Testis (tissue), 3 donors: Measurements from ENCODE around the gene HAPLN2. TPM values are rescaled to one million over a fixed set of nuclear protein-coding genes. Genes with fewer than 3 reads are reported as not detected.

Source experiments
- DNase-seq: peaks from one replicate; pipeline ENCODE4 v3.0.0-alpha.2; 2019
- H3K27ac ChIP-seq, 2 donors: fragments of 200-600 bp; sonication (generic); one replicate each; pipeline ENCODE4 v1.5.1; 2019
- H3K27me3 ChIP-seq: fragments of 200-600 bp; sonication (generic); one replicate; pipeline ENCODE4 v1.5.1; 2019
- H3K36me3 ChIP-seq: fragments of 200-600 bp; sonication (generic); one replicate; pipeline ENCODE4 v1.5.1; 2017; ENCODE audit warnings: low read depth; ENCODE audit errors: missing control alignments
- H3K4me1 ChIP-seq: fragments of 200-600 bp; sonication (generic); one replicate; pipeline ENCODE4 v1.5.1; 2019
- H3K4me3 ChIP-seq, 2 donors: fragments of 200-600 bp; sonication (generic); one replicate each; pipeline ENCODE4 v1.5.1; 2017 to 2019
- H3K9me3 ChIP-seq: fragments of 200-600 bp; sonication (generic); one replicate; pipeline ENCODE4 v1.5.1; 2017
- POLR2A ChIP-seq: fragments of 450-650 bp; IDR thresholded peaks from one replicate; pipeline ENCODE4 v1.6.1; 2017; ENCODE audit warnings: antibody characterized with exemption, mild to moderate bottlenecking, moderate library complexity
- WGBS, 2 donors: methylation state at CpG; one replicate each; pipeline ENCODE4 v1.1.5; 2018; 5-methylcytosine and 5-hydroxymethylcytosine counted together
- intact Hi-C: fragments of 100-400 bp; cut with DNase I; formaldehyde crosslinking; loops from one replicate; pipeline ENCODE4 v1.15.1; 2023; ENCODE audit warnings: low total_unique reads
- polyA plus RNA-seq: library from polyadenylated mRNA; stranded (reverse); fragments of 350-450 nt; fragmentation: Illumina TruSeq; extraction: RNeasy Lipid Tissue Mini Kit (QIAGEN cat#74804); gene quantifications from one replicate; pipeline ENCODE4 v1.2.3, GENCODE V29; 2014; ENCODE audit warnings: low read depth, low replicate concordance; ENCODE audit not compliant: insufficient read depth
- total RNA-seq, 2 donors: library from RNA; depleted of rRNA; stranded (reverse); fragments of >200 nt; gene quantifications; one replicate each; pipeline ENCODE4 v1.2.3, GENCODE V29; 2016
- TF ChIP-seq, protein P1 (sequence below), 3 experiments: fragments of 450-650 bp in 2 of 3; fragments of 200-600 bp in 1 of 3; sonication (generic) in 1 of 3; IDR thresholded peaks; one replicate each; pipeline ENCODE4 v1.5.1; 2016 to 2019; ENCODE audit warnings: antibody characterized with exemption in 3 of 3, mild to moderate bottlenecking in 2 of 3, moderate library complexity in 1 of 3

HAPLN2 gene
- total and polyA plus RNA-seq, 3 donors from 2014 or later = 1.5 to 6.0 (median 5.5) TPM

DNA sequence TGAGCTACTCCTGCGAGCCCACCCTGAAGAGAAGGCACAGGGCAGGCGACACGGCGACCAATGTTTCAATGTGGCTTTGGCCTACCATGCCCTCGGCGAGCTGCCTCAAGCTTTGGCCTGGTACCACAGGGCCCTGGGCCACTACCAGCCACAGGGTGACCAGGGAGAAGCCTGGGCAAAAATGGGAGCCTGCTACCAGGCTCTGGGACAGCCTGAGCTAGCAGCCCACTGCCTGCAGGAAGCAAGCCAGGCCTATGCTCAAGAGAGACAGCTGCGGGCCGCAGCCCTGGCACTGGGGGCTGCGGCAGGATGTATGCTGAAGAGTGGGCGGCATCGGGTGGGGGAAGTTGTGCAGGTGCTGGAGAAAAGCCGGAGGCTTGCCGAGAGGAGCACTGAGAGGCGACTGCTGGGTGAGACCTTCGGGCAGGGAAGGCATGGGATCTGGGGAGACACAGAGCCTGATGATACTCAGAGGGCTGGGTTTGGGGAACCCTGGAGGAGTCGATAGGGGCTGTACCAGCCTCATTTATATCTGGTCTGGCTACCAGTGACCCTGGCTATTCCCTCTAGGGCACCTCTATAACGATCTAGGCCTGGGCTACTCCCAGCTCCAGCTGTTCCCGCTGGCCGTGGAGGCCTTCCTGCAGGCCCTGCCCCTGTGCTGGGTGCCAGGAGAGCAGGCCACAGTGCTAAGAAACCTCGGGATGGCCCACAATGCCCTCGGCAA lies 37.4 kb upstream of the HAPLN2 start:
- Histone ChIP-seq H3K36me3 (no peaks in the 10 kb centered on the region), H3K4me3 (no peak overlapping the region), H3K27ac (no peak overlapping the region), H3K9me3 (no peaks in the 10 kb centered on the region), H3K4me1 (no peaks in the 10 kb centered on the region), H3K27me3 (no peaks in the 10 kb centered on the region)
- TF ChIP-seq, protein P1, sequence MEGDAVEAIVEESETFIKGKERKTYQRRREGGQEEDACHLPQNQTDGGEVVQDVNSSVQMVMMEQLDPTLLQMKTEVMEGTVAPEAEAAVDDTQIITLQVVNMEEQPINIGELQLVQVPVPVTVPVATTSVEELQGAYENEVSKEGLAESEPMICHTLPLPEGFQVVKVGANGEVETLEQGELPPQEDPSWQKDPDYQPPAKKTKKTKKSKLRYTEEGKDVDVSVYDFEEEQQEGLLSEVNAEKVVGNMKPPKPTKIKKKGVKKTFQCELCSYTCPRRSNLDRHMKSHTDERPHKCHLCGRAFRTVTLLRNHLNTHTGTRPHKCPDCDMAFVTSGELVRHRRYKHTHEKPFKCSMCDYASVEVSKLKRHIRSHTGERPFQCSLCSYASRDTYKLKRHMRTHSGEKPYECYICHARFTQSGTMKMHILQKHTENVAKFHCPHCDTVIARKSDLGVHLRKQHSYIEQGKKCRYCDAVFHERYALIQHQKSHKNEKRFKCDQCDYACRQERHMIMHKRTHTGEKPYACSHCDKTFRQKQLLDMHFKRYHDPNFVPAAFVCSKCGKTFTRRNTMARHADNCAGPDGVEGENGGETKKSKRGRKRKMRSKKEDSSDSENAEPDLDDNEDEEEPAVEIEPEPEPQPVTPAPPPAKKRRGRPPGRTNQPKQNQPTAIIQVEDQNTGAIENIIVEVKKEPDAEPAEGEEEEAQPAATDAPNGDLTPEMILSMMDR (IDR thresholded peaks at IDR 0.05) = no peak
- TF ChIP-seq POLR2A = no peak
- DNase-seq = no peak
- intact Hi-C loops = loop anchor here (10.0 kb wide), 1 partner anchor 73 kb away; no protein-coding TSS in a partner anchor
- 66 to 84% methylated on average over 16 to 21 of the region's 21 CpGs for WGBS, 2 donors

DNA sequence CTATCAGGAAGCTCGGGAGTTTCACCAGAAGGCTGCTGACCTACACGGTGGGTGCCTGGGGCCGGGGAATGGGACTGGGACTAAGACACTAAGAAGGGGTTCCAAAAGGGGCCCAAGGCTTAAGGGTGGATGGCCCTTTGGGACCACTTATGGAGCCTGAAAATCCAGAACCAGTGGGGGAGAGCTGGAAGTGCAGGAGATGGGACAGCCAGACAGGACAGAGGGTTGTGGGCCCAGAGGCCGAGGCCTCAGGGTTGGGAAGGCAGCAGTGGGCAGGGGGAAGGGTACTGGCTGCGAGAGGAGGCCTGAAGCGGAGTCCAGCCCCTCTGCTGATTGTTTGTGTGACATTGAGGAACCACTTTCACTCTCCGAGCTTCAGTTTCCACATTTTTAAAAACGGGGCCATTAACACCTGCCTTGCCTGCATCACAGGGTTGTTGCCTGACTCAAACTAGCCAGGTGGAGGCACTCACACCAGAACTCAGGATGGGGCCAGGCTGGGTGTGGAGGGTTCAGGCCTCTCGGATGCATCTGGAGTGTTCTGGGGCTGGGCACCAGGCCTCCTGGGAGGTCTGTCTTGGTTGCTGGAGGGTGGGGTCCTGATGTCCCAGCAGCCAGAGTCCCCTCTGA lies 36.7 kb upstream of the HAPLN2 start:
- no peaks in the 10 kb centered on the region for H3K36me3 ChIP-seq
- H3K4me1 ChIP-seq = no peaks in the 10 kb centered on the region
- no peak for DNase-seq
- TF ChIP-seq, protein P1 (IDR thresholded peaks at IDR 0.05) = no peak
- no peak for TF ChIP-seq POLR2A
- intact Hi-C loops = loop anchor here (10.0 kb wide), 1 partner anchor 72 kb away; no protein-coding TSS in a partner anchor
- no peaks in the 10 kb centered on the region for H3K9me3 ChIP-seq
- H3K27ac ChIP-seq = no peak overlapping the region
- H3K4me3 ChIP-seq = no peak overlapping the region
- H3K27me3 ChIP-seq = no peaks in the 10 kb centered on the region
- 79 to 84% methylated on average over 9 of the region's 9 CpGs for WGBS, 2 donors

- intact Hi-C loops = loop anchor here (10.0 kb wide), 1 partner anchor 71 kb away; no protein-coding TSS in a partner anchor
- 46 to 48% methylated on average over 20 of the region's 20 CpGs for WGBS, 2 donors
These were observed 35.2 kb upstream of the HAPLN2 start for GRCh38 chr1:156583821-156584622.

GRCh38 chr1:156584813-156585212 lies 34.4 kb upstream of the HAPLN2 start:
- no peak overlapping the region for H3K27ac ChIP-seq
- no peak overlapping the region for H3K4me3 ChIP-seq
- TF ChIP-seq, protein P1 (IDR thresholded peaks at IDR 0.05) = peak in 1 of 3 experiments; percentile 10
- TF ChIP-seq POLR2A = no peak
- intact Hi-C loops = loop anchor here (10.0 kb wide), 1 partner anchor 70 kb away; no protein-coding TSS in a partner anchor
- no peaks in the 10 kb centered on the region for H3K9me3 ChIP-seq
- no peak for DNase-seq
- H3K27me3 ChIP-seq = no peaks in the 10 kb centered on the region
- no peaks in the 10 kb centered on the region for H3K36me3 ChIP-seq
- WGBS, 2 donors = 55 to 56% methylated on average over 11 of the region's 11 CpGs
- H3K4me1 ChIP-seq = peaks cover 5% of the 10 kb centered on the region

More at GRCh38 chr1:156583821-156584622, 35.2 kb upstream of the HAPLN2 start:
- no peaks in the 10 kb centered on the region for H3K9me3 ChIP-seq
- H3K27me3 ChIP-seq = no peaks in the 10 kb centered on the region
- H3K4me3 ChIP-seq = no peak overlapping the region
- H3K27ac ChIP-seq = no peak overlapping the region
- peak; percentile 93 for DNase-seq
- H3K4me1 ChIP-seq = peaks cover 1% of the 10 kb centered on the region
- TF ChIP-seq, protein P1 (IDR thresholded peaks at IDR 0.05) = peak; percentile 86 to 97 (median 90)
- no peak for TF ChIP-seq POLR2A
- no peaks in the 10 kb centered on the region for H3K36me3 ChIP-seq
